Measurements from ENCODE around the gene CIZ1. TPM values are rescaled to one million over a fixed set of nuclear protein-coding genes. Genes with fewer than 3 reads are reported as not detected.
"Not testable (repeated sequence)": the region's sequence is repeated elsewhere in the genome, so short reads cannot be mapped to it uniquely, and the experiment has no call there.

CIZ1 gene
- polyA plus RNA-seq, 1 donor = 120 TPM

DNA sequence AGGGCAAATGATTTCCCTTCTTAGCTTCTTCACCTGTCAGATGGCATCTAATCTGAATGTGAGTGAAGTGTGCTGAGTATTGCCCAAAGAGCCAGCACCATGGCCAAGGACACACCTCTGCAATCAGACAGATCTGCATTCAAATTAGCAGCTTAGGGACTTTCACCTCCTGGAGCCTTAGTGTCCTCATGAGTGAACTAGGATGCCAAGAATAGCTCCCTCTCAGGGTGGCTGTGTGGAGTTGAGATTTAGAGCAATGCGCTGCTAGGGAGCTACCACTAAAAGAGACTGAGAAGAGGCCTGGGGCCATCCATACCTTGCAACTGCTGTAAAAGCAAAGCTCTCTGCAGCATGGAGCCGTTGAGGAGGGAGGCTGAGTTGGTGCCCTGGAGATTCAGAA lies 1.4 kb downstream of the CIZ1 start:
- no peak for DNase-seq

- no peak for DNase-seq
These were observed 3.2 kb downstream of the CIZ1 start for GRCh38 chr9:128188209-128188608.

- no peak for DNase-seq
These were observed 4.0 kb downstream of the CIZ1 start for GRCh38 chr9:128187361-128187760.

DNA sequence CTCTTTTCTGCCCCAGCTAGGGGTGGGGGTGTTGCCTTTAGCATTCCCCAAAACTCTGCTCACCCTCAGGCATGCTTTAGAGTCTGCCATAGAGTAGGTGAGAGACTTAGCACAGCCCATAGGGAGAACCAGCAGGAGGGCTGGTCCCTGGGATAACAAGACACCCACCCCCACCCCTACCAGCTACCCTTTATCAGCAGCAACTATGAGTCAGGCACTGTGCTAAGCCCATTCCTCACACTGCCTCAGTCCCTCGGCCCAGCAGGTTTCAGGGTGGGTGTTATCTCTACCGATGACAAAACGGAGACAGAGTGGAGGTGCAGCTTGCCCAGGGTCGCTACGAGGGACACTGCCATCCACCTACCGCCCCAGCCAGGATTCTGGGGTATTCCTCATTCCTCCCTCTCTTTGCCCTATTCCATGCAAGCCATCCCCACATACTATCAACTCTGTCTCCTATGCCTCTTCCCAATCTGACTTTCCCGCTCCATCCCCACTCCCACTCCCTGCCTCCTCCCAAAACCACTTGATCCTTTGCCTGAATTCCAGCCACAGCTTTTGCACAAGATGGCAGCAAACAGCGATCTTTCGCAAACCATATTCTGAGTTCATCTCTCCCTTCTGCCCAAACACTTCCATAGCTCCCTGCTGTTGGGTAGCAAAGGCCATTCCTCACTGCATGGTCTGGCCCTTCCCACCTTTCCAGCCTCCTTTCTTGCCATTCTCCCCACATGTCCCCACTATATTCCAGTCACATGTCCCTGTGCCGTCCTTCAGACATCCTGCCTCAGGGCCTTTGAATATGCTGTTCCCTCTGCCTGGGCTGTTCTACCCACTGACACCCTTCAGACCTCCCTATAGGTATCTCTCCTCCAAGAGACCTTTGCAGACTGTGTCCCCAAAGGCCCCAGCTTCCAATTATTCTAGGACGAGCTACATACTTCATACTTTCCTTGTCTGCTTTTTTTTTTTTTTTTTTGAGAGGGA lies 5.1 kb downstream of the CIZ1 start:
- DNase-seq = no peak

DNA sequence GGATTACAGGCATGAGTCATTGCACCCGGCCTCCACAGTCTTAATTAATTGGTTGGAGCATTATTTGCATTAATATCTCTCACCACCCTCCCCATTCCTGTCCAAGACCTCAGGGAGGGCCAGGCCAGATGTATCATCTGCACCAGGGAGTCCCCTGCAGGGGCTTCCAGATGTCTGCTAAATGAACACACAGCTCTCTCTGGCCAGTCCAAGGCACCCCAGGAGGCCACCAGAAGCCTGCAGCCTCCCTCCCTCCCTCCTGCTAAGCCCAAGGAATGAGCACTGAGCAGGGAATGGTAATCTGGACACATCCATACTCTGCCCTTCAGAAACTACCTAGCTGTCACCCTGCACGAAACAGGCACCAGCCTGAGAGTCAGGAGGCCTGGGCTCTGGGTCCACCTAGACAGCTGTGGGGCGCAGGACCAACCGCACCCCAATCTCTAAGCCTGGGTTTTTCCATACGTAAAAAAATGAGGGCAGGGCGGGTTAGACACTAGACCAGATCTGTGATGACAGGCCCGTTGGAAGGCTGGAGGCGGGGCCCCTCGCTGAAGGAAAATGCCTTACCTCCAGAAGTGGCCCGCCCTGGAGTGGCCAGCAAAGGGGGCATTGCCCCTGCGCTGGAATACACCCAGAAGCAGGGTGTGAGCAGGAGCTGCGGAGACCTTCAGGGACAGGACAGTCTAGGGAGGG lies 8.3 kb downstream of the CIZ1 start:
- DNase-seq = no peak

GRCh38 chr9:128181480-128181879 lies 9.9 kb downstream of the CIZ1 start:
- not testable (repeated sequence) for DNase-seq

- DNase-seq = no peak
These were observed 10.9 kb downstream of the CIZ1 start for GRCh38 chr9:128180447-128180846.

- DNase-seq = no peak
These were observed 11.4 kb downstream of the CIZ1 start for GRCh38 chr9:128180001-128180400.

GRCh38 chr9:128178806-128179431 lies 12.5 kb downstream of the CIZ1 start:
- no peak for DNase-seq

- DNase-seq = no peak
These were observed 15.6 kb downstream of the CIZ1 start for GRCh38 chr9:128175726-128176125.

- DNase-seq = no peak
These were observed 16.2 kb downstream of the CIZ1 start for GRCh38 chr9:128175102-128175563.

- no peak for DNase-seq
These were observed 17.3 kb downstream of the CIZ1 start for GRCh38 chr9:128174062-128174461.

GRCh38 chr9:128169925-128170324 lies 21.4 kb downstream of the CIZ1 start:
- no peak for DNase-seq

DNA sequence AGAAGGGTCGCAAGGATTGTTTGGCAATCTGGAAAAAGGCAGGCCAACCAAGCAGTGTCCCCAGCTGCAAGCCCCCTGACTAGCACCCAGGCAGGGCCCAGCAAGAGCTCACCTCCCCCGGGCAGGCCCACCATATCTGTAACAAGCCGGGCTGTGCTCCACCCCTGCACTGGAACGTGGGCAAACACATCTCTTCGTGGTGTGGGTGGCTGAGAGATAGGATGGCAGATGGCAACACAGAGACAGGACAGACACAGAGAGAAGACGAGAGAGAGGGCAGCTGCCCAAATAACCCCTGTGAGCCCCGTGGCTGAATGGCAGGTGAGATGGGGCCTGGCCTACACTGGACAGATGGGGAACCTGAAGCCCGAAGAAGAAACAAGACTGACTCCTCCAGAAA lies 21.9 kb downstream of the CIZ1 start:
- no peak for DNase-seq

GRCh38 chr9:128168731-128169308 lies 22.6 kb downstream of the CIZ1 start:
- no peak for DNase-seq

- no peak for DNase-seq
These were observed 24.2 kb downstream of the CIZ1 start for GRCh38 chr9:128167209-128167608.

DNA sequence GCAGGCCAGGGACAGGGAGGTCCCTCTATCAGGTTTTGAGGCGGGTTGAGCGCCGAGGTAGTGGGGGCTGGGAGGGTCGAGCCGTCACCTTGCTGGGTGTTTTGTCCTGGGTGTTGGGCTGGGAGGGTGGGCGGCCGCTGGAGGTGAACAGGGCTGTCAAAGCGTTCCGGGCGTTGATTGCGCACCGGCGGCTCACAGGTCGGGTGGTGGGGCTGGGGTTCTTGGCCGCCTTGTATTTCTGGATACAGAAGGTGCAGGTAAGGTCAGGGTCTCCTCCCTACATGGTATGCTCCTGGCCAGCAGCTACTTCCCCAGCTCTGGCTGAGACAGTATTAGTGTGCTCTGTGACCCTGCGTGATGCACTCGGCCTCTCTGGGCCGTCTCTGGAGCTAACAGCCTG lies 25.2 kb downstream of the CIZ1 start:
- DNase-seq = no peak

GRCh38 chr9:128164307-128164885 lies 27.0 kb downstream of the CIZ1 start:
- no peak for DNase-seq

GRCh38 chr9:128163523-128164306 lies 27.7 kb downstream of the CIZ1 start:
- no peak for DNase-seq

GRCh38 chr9:128163027-128163515 lies 28.3 kb downstream of the CIZ1 start:
- DNase-seq = no peak
